Mesothelial cell of epicardium (in vitro differentiated cells): ENCODE results near the gene ARMS2. TPM values are rescaled to one million over a fixed set of nuclear protein-coding genes. Genes with fewer than 3 reads are reported as not detected.

Experiments used
- DNase-seq, 2 experiments: peaks; one replicate each; pipeline ENCODE4 v3.0.0; 2021; ENCODE audit warnings: low spot score in 2 of 2; ENCODE audit not compliant: unreplicated experiment in 2 of 2
- H3K27ac Mint-ChIP-seq: 2 replicates; pipeline ENCODE4 v1.8.0; 2021; ENCODE audit warnings: mixed read lengths
- H3K27me3 Mint-ChIP-seq: 2 replicates; pipeline ENCODE4 v1.8.0; 2021; ENCODE audit warnings: low read depth, mixed read lengths
- H3K36me3 Mint-ChIP-seq: 2 replicates; pipeline ENCODE4 v1.8.0; 2021; ENCODE audit warnings: mixed read lengths
- H3K4me1 Mint-ChIP-seq: 2 replicates; pipeline ENCODE4 v1.8.0; 2021; ENCODE audit warnings: mixed read lengths
- H3K4me3 Mint-ChIP-seq: 2 replicates; pipeline ENCODE4 v1.8.0; 2021; ENCODE audit warnings: mild to moderate bottlenecking, moderate library complexity, mixed read lengths
- H3K9me3 Mint-ChIP-seq: 2 replicates; pipeline ENCODE4 v1.8.0; 2021; ENCODE audit warnings: mixed read lengths
- CTCF ChIP-seq: fragments of 200-600 bp; sonication (generic); IDR thresholded peaks from one replicate; pipeline ENCODE4 v1.5.0; 2021; ENCODE audit warnings: antibody characterized with exemption; ENCODE audit not compliant: unreplicated experiment
- microRNA-seq: library from miRNA; unstranded; fragments of <30 nt; microRNA quantifications from one replicate; pipeline ENCODE4 v1.2.0, GENCODE V29; 2021; ENCODE audit warnings: inconsistent platforms, mixed read lengths
- total RNA-seq: library from RNA; stranded (reverse); gene quantifications from 3 replicates; pipeline ENCODE4 v1.2.1, GENCODE V29; 2021

The ARMS2 gene
- total RNA-seq, 1 donor from 2014 or later, result not detected

GRCh38 chr10:122505011-122505410, 50.6 kb downstream of the ARMS2 start:
- peaks cover 54% of the 10 kb centered on the region for H3K4me1 Mint-ChIP-seq
- no peak for TF ChIP-seq CTCF
- DNase-seq, result no peak
- no peaks in the 10 kb centered on the region for H3K36me3 Mint-ChIP-seq
- peak overlapping the region; percentile 49 for H3K27ac Mint-ChIP-seq
- H3K9me3 Mint-ChIP-seq, result no peaks in the 10 kb centered on the region
- H3K27me3 Mint-ChIP-seq, result no peaks in the 10 kb centered on the region
- H3K4me3 Mint-ChIP-seq, result no peak overlapping the region

- Mint-ChIP-seq H3K36me3 (no peaks in the 10 kb centered on the region), H3K27me3 (no peaks in the 10 kb centered on the region), H3K27ac (no peak overlapping the region), H3K9me3 (no peaks in the 10 kb centered on the region), H3K4me1 (peaks cover 60% of the 10 kb centered on the region), H3K4me3 (no peak overlapping the region)
- TF ChIP-seq CTCF, result no peak
- DNase-seq, result no peak
Measured at GRCh38 chr10:122505885-122506645, 51.6 kb downstream of the ARMS2 start.

Small RNA genes lying within 50 kb of the gene (microRNA-seq; reads per million reads assigned to microRNA genes)
- not detected for gene MIR3941

Other genes starting within 250 kb of the ARMS2 start
- not detected in 3 replicates for gene BTBD16, start 183.4 kb upstream of the ARMS2 start, total RNA-seq
- 33.1 to 35.6 TPM (median 35.3 TPM) in 3 replicates for gene PLEKHA1, start 79.9 kb upstream of the ARMS2 start, total RNA-seq
- gene HTRA1, start 6.9 kb downstream of the ARMS2 start, total RNA-seq, result 12.2 to 13.1 TPM (median 12.5 TPM) in 3 replicates
- gene DMBT1, start 106.1 kb downstream of the ARMS2 start, total RNA-seq, result 0.05 TPM in 1 of 3 replicates, not detected in the others
- gene C10orf120, start 245.2 kb downstream of the ARMS2 start, total RNA-seq, result not detected in 3 replicates